Suppressor macrophage treated with lipopolysaccharide for 1 hour (primary cell): ENCODE measurements around the gene PTGDR.

Source experiments
- DNase-seq, 3 donors: peaks; one replicate each; pipeline ENCODE4 v3.0.0-alpha.2; 2020 to 2022

The PTGDR gene

DNA sequence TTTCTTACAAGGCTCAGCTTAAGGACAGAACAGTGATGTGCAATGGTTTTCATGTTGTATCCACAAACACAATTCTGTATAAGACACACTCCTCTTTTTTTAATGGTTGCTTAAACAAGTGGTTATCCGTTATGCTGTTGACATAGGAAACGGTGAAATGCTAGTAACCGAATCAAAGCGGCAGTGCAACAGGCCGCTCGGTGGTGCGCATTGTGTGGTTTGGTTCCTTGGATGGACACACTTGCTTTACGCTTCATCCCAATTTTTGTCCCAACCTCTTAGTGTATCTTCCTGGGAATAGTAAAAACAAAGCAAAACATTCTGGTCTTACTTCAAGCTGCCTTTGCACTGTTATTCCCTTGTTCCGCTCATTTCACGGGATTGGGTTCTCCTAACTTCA, 46.0 kb downstream of the PTGDR start:
- peak in 2 of 3 donors; percentile 28 to 29 for DNase-seq

DNA sequence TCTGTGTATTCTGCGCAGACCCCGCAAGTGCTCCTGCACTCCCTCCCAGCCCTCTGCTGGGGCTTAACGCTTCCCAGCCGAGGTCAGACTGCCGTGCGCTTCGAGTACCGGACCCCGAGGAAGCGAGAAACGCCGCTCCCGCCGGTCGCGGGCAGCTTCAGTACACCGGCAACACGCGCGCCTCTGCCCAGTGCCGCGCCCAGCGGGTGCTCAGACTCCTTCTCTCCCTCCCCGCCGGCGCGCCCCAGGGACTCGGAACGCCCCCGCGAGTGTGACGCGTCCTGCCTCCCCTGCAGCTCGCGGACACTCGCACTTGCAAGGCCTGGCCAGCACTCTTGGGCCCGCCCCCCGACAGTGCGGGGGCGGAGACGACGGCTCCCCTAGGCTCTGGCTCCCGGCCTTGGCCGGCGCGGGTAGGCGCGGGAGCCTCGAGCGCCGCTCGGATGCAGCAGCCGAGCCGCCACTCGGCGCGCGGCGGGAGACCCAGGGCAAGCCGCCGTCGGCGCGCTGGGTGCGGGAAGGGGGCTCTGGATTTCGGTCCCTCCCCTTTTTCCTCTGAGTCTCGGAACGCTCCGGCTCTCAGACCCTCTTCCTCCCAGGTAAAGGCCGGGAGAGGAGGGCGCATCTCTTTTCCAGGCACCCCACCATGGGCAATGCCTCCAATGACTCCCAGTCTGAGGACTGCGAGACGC, 46.6 kb downstream of the PTGDR start, which contains the start of gene PTGER2:
Gene PTGER2 (plus strand): TSS at position 410 of the 692 bp plus-strand sequence. CDS start 237 bp downstream, at position 647.
- peak; percentile 99 to 100 (median 99) for DNase-seq

DNA sequence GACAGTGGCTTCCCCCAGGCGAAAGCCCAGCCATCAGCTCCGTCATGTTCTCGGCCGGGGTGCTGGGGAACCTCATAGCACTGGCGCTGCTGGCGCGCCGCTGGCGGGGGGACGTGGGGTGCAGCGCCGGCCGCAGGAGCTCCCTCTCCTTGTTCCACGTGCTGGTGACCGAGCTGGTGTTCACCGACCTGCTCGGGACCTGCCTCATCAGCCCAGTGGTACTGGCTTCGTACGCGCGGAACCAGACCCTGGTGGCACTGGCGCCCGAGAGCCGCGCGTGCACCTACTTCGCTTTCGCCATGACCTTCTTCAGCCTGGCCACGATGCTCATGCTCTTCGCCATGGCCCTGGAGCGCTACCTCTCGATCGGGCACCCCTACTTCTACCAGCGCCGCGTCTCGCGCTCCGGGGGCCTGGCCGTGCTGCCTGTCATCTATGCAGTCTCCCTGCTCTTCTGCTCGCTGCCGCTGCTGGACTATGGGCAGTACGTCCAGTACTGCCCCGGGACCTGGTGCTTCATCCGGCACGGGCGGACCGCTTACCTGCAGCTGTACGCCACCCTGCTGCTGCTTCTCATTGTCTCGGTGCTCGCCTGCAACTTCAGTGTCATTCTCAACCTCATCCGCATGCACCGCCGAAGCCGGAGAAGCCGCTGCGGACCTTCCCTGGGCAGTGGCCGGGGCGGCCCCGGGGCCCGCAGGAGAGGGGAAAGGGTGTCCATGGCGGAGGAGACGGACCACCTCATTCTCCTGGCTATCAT, 47.3 kb downstream of the PTGDR start:
- DNase-seq = peak; percentile 50 to 70 (median 53)

DNA sequence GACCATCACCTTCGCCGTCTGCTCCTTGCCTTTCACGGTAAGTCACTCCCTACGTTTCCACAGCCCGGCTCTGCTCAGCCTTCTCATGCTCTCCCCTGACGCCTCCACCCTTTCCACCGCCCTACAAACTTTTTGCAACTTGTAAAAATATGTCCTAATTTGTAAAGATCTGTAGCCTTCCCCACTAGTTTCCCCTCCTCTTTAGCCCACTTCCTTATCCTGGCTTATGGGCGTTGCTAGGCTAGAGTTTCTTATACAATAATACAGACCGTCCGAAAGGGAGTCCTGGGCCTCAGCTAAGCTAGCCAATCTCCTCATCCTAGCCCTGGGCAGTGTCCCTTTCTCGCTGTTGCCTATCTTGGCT, 47.8 kb downstream of the PTGDR start:
- DNase-seq = peak; percentile 71 to 75 (median 73)

GRCh38 chr14:52318062-52318461, 50.6 kb downstream of the PTGDR start:
- DNase-seq = no peak

DNA sequence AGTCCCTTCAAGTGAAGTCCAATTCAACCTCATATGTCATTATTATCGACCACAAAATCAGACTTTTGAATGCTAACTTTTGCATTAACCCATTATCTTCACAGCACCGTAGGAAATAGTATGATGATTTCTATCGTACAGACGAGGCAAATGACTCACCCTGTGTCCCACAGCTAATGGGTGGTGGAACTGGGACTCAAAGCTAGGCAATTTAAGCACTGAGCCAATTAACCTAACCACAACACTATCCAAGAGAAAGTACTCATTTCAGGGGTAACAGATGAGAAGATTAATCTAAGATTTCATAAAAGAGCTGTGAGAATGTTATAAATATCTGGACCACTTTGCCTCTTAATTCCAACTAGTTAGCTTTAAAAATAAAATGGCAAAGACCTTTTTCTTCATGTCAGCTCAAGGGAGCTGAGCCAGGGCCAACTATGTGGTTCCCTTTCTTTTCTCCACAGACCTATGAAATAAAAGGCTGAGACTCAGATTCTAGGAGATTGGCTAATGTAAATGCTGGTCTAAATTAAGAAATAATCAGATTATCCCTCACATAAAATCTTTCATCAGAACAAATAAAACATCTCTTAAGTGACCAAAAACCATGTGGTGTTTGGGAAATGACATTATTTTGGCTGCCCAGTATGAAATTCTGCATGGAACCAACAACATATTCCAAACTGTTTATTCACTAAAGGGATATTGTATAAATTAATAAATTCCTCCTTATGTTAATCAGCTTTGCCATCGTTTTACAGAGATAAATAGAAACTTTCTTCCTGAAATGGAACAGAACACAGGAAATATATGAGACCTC, 51.5 kb downstream of the PTGDR start:
- DNase-seq = no peak

- no peak for DNase-seq
Observed at GRCh38 chr14:52319919-52320318, 52.4 kb downstream of the PTGDR start.

GRCh38 chr14:52325126-52325525, 57.6 kb downstream of the PTGDR start:
- DNase-seq = peak; percentile 83 to 98 (median 96)

DNA sequence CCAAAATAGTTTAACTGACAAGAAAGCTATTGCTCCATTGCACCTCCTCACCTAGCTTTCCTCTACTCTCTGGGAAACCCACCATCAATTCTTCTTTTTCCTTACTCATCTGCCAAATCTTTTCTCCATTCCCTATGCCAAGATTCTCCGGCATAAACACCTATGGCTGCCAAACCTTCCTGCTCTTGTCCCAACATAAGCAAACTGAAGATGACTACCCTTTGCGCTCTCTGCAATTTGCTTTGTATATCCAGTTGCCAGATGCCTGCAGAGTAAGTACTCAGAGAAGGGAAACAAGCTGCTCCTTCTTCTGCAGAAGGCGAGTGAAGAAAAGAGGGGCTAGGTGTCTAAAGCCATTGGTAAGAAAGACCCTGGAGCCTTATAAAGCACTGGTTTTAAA, 58.1 kb downstream of the PTGDR start:
- DNase-seq = no peak
